ENCODE results near the gene ERBB2. TPM values are rescaled to one million over a fixed set of nuclear protein-coding genes. Genes with fewer than 3 reads are reported as not detected.

ERBB2 gene
- total and polyA plus RNA-seq, 2 of the 13 experiments (the other 11 are each of a cell fraction or from before 2014, with no cell fraction given): 57.7 to 64.1 TPM

GRCh38 chr17:39754161-39754957 lies 54.5 kb downstream of the ERBB2 start (continued):
- TF ChIP-seq ZBTB49 (CRISPR knock-in tag; IDR thresholded peaks at IDR 0.05; ENCODE audit: borderline replicate concordance): no peak
- TF ChIP-seq ZNF496 (CRISPR knock-in tag; IDR thresholded peaks at IDR 0.05; ENCODE audit: insufficient replicate concordance): no peak
- peak; percentile 94 for TF ChIP-seq ZNF574 (CRISPR knock-in tag; IDR thresholded peaks at IDR 0.05)
- TF ChIP-seq GABPA (IDR thresholded peaks at IDR 0.05; ENCODE audit: low read depth, low read length): peak; percentile 50
- TF ChIP-seq GABPA (CRISPR knock-in tag; IDR thresholded peaks at IDR 0.05; ENCODE audit: low read depth): peak; percentile 60; the same call in 1 of the 2 replicates
- peak; percentile 73; the same call in 1 of the 2 replicates for TF ChIP-seq ZNF234 (CRISPR knock-in tag; conservative IDR thresholded peaks at IDR 0.05)
- TF ChIP-seq TARDBP (CRISPR knock-in tag; IDR thresholded peaks at IDR 0.05): peak; percentile 66; the same call in 1 of the 2 replicates
- peak; percentile 52; the same call in 1 of the 2 replicates for TF ChIP-seq ZNF737 (CRISPR knock-in tag; IDR thresholded peaks at IDR 0.05; ENCODE audit: borderline replicate concordance)
- TF ChIP-seq BHLHE40 (IDR thresholded peaks at IDR 0.05; ENCODE audit: low read length): peak; percentile 69; the same call in 1 of the 2 replicates
- peak; percentile 23 for TF ChIP-seq CBX1 (IDR thresholded peaks at IDR 0.05; ENCODE audit: low read depth)
- TF ChIP-seq, protein P1, sequence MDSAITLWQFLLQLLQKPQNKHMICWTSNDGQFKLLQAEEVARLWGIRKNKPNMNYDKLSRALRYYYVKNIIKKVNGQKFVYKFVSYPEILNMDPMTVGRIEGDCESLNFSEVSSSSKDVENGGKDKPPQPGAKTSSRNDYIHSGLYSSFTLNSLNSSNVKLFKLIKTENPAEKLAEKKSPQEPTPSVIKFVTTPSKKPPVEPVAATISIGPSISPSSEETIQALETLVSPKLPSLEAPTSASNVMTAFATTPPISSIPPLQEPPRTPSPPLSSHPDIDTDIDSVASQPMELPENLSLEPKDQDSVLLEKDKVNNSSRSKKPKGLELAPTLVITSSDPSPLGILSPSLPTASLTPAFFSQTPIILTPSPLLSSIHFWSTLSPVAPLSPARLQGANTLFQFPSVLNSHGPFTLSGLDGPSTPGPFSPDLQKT (CRISPR knock-in tag; IDR thresholded peaks at IDR 0.05; ENCODE audit: borderline replicate concordance): no peak; the same call in 1 of the 2 replicates
- TF ChIP-seq, protein P2, sequence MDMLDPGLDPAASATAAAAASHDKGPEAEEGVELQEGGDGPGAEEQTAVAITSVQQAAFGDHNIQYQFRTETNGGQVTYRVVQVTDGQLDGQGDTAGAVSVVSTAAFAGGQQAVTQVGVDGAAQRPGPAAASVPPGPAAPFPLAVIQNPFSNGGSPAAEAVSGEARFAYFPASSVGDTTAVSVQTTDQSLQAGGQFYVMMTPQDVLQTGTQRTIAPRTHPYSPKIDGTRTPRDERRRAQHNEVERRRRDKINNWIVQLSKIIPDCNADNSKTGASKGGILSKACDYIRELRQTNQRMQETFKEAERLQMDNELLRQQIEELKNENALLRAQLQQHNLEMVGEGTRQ (IDR thresholded peaks at IDR 0.05; ENCODE audit: low read depth, low read length): no peak
- TF ChIP-seq, protein P2 (CRISPR knock-in tag; IDR thresholded peaks at IDR 0.05; ENCODE audit: borderline replicate concordance): peak; percentile 47; the same call in 1 of the 2 replicates
- peak; percentile 61; the same call in 1 of the 2 replicates for TF ChIP-seq TGIF2 (CRISPR knock-in tag; IDR thresholded peaks at IDR 0.05)
